ENCODE data around the gene EMC7. TPM values are rescaled to one million over a fixed set of nuclear protein-coding genes. Genes with fewer than 3 reads are reported as not detected.

Gene EMC7
- total RNA-seq, 2 donors from 2014 or later, result 36.7 to 44.5 TPM

- Mint-ChIP-seq H3K36me3 (ENCODE audit: low read depth) (peaks cover 4% of the 10 kb centered on the region), H3K27ac (no peak overlapping the region), H3K27me3 (ENCODE audit: insufficient read depth) (no peaks in the 10 kb centered on the region), H3K4me3 (no peak overlapping the region), H3K4me1 (peaks cover 10% of the 10 kb centered on the region), H3K9me3 (no peaks in the 10 kb centered on the region)
- Histone ChIP-seq H3K4me1 (ENCODE audit: control insufficient read depth, insufficient read depth, low read length) (no peaks in the 10 kb centered on the region), H3K9ac (ENCODE audit: extremely low read depth, low read length, poor library complexity, severe bottlenecking) (no peak overlapping the region), H3K9me3 (ENCODE audit: control insufficient read depth, low read length) (no peaks in the 10 kb centered on the region), H3K36me3 (ENCODE audit: control insufficient read depth, insufficient read depth, low read length) (no peaks in the 10 kb centered on the region), H3K4me3 (ENCODE audit: low read length) (no peak overlapping the region), H3K27ac (ENCODE audit: low read depth, low read length) (no peak overlapping the region), H3K27me3 (ENCODE audit: control insufficient read depth, insufficient read depth, low read length, poor library complexity, severe bottlenecking) (no peaks in the 10 kb centered on the region)
- DNase-seq, result no peak
- TF ChIP-seq, protein P1, sequence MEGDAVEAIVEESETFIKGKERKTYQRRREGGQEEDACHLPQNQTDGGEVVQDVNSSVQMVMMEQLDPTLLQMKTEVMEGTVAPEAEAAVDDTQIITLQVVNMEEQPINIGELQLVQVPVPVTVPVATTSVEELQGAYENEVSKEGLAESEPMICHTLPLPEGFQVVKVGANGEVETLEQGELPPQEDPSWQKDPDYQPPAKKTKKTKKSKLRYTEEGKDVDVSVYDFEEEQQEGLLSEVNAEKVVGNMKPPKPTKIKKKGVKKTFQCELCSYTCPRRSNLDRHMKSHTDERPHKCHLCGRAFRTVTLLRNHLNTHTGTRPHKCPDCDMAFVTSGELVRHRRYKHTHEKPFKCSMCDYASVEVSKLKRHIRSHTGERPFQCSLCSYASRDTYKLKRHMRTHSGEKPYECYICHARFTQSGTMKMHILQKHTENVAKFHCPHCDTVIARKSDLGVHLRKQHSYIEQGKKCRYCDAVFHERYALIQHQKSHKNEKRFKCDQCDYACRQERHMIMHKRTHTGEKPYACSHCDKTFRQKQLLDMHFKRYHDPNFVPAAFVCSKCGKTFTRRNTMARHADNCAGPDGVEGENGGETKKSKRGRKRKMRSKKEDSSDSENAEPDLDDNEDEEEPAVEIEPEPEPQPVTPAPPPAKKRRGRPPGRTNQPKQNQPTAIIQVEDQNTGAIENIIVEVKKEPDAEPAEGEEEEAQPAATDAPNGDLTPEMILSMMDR (conservative IDR thresholded peaks at IDR 0.05), result no peak
- WGBS, 2 experiments (ENCODE audit: insufficient coverage in 1 of 2, insufficient read length in 1 of 2), result 82% methylated on average over 1 of the region's 1 CpG; no CpG with 5 or more reads in 1 of the 2 experiments
These were observed 4.8 kb upstream of the EMC7 start for GRCh38 chr15:34106423-34106822.

DNA sequence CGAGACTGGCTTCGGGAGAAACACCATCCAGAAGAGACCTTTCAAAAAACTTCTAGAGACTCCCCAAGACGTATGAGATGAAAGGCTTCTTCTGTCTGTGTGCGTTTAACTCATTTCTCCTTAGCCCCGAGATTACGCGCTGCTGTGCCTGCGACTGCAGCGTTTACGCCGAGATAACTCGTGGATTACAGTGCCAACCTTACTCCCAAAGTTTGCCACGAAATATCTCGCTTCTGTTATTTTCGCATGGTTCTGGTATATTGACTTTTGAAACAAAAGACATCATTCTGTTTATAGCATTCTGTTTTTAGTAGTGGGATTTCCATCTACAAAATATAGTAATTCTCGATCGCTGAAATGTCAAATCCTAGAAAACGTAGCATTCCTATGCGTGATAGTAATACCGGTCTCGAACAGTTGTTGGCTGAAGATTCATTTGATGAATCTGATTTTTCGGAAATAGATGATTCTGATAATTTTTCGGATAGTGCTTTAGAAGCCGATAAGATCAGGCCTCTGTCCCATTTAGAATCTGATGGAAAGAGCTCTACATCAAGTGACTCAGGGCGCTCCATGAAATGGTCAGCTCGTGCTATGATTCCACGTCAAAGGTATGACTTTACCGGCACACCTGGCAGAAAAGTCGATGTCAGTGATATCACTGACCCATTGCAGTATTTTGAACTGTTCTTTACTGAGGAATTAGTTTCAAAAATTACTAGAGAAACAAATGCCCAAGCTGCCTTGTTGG lies 688 bp upstream of the EMC7 start:
- peak overlapping the region; percentile 100 for H3K4me3 Mint-ChIP-seq
- Histone ChIP-seq H3K4me1 (ENCODE audit: control insufficient read depth, insufficient read depth, low read length) (no peaks in the 10 kb centered on the region), H3K27ac (ENCODE audit: low read depth, low read length) (peak overlapping the region; percentile 18), H3K36me3 (ENCODE audit: control insufficient read depth, insufficient read depth, low read length) (no peaks in the 10 kb centered on the region), H3K9ac (ENCODE audit: extremely low read depth, low read length, poor library complexity, severe bottlenecking) (peak overlapping the region; percentile 52), H3K4me3 (ENCODE audit: low read length) (peak overlapping the region; percentile 97), H3K27me3 (ENCODE audit: control insufficient read depth, insufficient read depth, low read length, poor library complexity, severe bottlenecking) (no peaks in the 10 kb centered on the region), H3K9me3 (ENCODE audit: control insufficient read depth, low read length) (no peaks in the 10 kb centered on the region)
- TF ChIP-seq, protein P1 (conservative IDR thresholded peaks at IDR 0.05), result no peak
- 35 to 44% methylated on average over 23 to 29 of the region's 29 CpGs for WGBS, 2 experiments (ENCODE audit: insufficient coverage in 1 of 2, insufficient read length in 1 of 2)
- H3K4me1 Mint-ChIP-seq, result peaks cover 12% of the 10 kb centered on the region
- no peaks in the 10 kb centered on the region for H3K27me3 Mint-ChIP-seq (ENCODE audit: insufficient read depth)
- no peaks in the 10 kb centered on the region for H3K9me3 Mint-ChIP-seq
- DNase-seq, result no peak
- H3K36me3 Mint-ChIP-seq (ENCODE audit: low read depth), result peaks cover 4% of the 10 kb centered on the region
- peak overlapping the region; percentile 100 for H3K27ac Mint-ChIP-seq

DNA sequence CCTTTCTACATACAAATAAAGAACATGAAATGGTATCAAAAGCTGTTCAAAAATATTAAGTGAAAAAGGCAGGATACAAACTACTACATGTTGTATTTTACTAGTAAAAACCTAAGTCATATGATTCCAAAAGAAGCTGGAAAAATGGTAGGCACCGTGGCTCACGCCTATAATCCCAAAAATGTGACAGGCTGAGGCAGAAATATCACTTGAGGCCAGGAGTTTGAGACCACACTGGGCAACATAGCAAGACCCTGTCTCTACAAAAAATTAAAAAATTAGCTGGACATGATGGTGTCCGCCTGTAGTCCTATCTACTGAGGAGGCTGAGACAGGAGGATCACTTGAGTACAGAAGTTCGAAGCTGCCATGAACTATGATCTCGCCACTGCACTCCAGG lies 1.7 kb downstream of the EMC7 start:
- peaks cover 12% of the 10 kb centered on the region for H3K4me1 Mint-ChIP-seq
- Histone ChIP-seq H3K9me3 (ENCODE audit: control insufficient read depth, low read length) (no peaks in the 10 kb centered on the region), H3K4me1 (ENCODE audit: control insufficient read depth, insufficient read depth, low read length) (no peaks in the 10 kb centered on the region), H3K9ac (ENCODE audit: extremely low read depth, low read length, poor library complexity, severe bottlenecking) (no peak overlapping the region), H3K27me3 (ENCODE audit: control insufficient read depth, insufficient read depth, low read length, poor library complexity, severe bottlenecking) (no peaks in the 10 kb centered on the region), H3K27ac (ENCODE audit: low read depth, low read length) (no peak overlapping the region), H3K4me3 (ENCODE audit: low read length) (peak overlapping the region; percentile 97), H3K36me3 (ENCODE audit: control insufficient read depth, insufficient read depth, low read length) (peaks cover 10% of the 10 kb centered on the region)
- TF ChIP-seq, protein P1 (conservative IDR thresholded peaks at IDR 0.05), result no peak
- no peak for DNase-seq
- no peak overlapping the region for H3K4me3 Mint-ChIP-seq
- no peaks in the 10 kb centered on the region for H3K9me3 Mint-ChIP-seq
- H3K27me3 Mint-ChIP-seq (ENCODE audit: insufficient read depth), result no peaks in the 10 kb centered on the region
- no peak overlapping the region for H3K27ac Mint-ChIP-seq
- H3K36me3 Mint-ChIP-seq (ENCODE audit: low read depth), result peaks cover 7% of the 10 kb centered on the region
- 92 to 94% methylated on average over 3 to 5 of the region's 5 CpGs for WGBS, 2 experiments (ENCODE audit: insufficient coverage in 1 of 2, insufficient read length in 1 of 2)

All from endodermal cell (in vitro differentiated cells).